Endothelial cell of umbilical vein (primary cell): ENCODE measurements around the gene FOXP4.

Experiments used
- EZH2 ChIP-seq: IDR thresholded peaks from 2 replicates; pipeline ENCODE4 v1.6.1; 2012; ENCODE audit warnings: borderline replicate concordance, low read depth, mild to moderate bottlenecking, moderate library complexity, low read length, inconsistent platforms; ENCODE audit not compliant: severe bottlenecking
- POLR2A ChIP-seq: IDR thresholded peaks from 2 replicates; pipeline ENCODE4 v1.6.1; 2012; ENCODE audit warnings: low read depth, mild to moderate bottlenecking, control low read depth, low read length
- POLR2AphosphoS5 ChIP-seq: IDR thresholded peaks from 2 replicates; pipeline ENCODE4 v1.6.1; 2012; ENCODE audit warnings: low read depth, mild to moderate bottlenecking, control low read depth, low read length, moderate library complexity; ENCODE audit not compliant: insufficient read depth
- TF ChIP-seq, protein P1 (sequence below), 2 donors: IDR thresholded peaks; 1 replicate in 1 of 2; 2 replicates in 1 of 2; pipeline ENCODE4 v1.5.1; 2011; ENCODE audit warnings: low read length in 2 of 2, mild to moderate bottlenecking in 2 of 2, moderate library complexity in 2 of 2, control low read depth in 1 of 2, inconsistent platforms in 1 of 2, low read depth in 1 of 2; ENCODE audit not compliant: insufficient read depth in 1 of 2; ENCODE audit errors: extremely low read depth in 1 of 2
- TF ChIP-seq, protein P2 (sequence below): IDR thresholded peaks from 2 replicates; pipeline ENCODE4 v1.6.1; 2011; ENCODE audit not compliant: insufficient read depth, insufficient read length

DNA sequence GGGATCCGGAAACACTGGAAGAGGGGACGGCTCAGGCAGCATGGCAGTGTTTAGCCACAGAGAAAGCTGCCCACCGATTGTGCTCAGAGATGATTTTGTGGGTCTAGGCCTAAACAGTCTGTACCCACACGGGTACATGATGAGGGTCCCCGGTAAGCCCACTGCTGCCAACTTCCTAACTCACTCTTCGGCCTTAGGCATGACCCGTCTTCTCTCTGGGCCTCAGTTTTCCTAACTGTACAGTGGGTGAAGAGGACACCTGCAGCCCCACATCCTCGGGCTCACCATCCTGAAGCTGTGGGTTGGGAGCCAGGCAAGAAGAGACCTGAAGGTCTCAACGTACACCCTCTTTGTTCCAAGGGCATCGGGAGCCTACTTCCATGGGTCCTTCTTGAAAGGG is 6.5 kb downstream of the FOXP4 start:
- TF ChIP-seq POLR2A (no peak), POLR2AphosphoS5 (no peak), EZH2 (no peak)
- TF ChIP-seq, protein P1, sequence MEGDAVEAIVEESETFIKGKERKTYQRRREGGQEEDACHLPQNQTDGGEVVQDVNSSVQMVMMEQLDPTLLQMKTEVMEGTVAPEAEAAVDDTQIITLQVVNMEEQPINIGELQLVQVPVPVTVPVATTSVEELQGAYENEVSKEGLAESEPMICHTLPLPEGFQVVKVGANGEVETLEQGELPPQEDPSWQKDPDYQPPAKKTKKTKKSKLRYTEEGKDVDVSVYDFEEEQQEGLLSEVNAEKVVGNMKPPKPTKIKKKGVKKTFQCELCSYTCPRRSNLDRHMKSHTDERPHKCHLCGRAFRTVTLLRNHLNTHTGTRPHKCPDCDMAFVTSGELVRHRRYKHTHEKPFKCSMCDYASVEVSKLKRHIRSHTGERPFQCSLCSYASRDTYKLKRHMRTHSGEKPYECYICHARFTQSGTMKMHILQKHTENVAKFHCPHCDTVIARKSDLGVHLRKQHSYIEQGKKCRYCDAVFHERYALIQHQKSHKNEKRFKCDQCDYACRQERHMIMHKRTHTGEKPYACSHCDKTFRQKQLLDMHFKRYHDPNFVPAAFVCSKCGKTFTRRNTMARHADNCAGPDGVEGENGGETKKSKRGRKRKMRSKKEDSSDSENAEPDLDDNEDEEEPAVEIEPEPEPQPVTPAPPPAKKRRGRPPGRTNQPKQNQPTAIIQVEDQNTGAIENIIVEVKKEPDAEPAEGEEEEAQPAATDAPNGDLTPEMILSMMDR (IDR thresholded peaks at IDR 0.05; ENCODE audit: extremely low read depth in 1 of 2, insufficient read depth in 1 of 2, low read depth in 1 of 2, low read length in 2 of 2) = no peak
- TF ChIP-seq, protein P2, sequence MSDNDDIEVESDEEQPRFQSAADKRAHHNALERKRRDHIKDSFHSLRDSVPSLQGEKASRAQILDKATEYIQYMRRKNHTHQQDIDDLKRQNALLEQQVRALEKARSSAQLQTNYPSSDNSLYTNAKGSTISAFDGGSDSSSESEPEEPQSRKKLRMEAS = no peak
